Type B pancreatic cell (in vitro differentiated cells): ENCODE results near the gene CASR. TPM values are rescaled to one million over a fixed set of nuclear protein-coding genes. Genes with fewer than 3 reads are reported as not detected.
"Not testable (repeated sequence)": the region's sequence is repeated elsewhere in the genome, so short reads cannot be mapped to it uniquely, and the experiment has no call there.

ENCODE experiments used
- DNase-seq: peaks from one replicate; pipeline ENCODE4 v3.0.0; 2021; ENCODE audit warnings: mixed read lengths; ENCODE audit not compliant: unreplicated experiment; ENCODE audit errors: extremely low spot score
- H3K27ac Mint-ChIP-seq: 2 replicates; pipeline ENCODE4 v1.8.0; 2021; ENCODE audit warnings: mild to moderate bottlenecking, mixed read lengths
- H3K27me3 Mint-ChIP-seq: 2 replicates; pipeline ENCODE4 v1.8.0; 2021; ENCODE audit warnings: mixed read lengths
- H3K36me3 Mint-ChIP-seq: 2 replicates; pipeline ENCODE4 v1.8.0; 2021; ENCODE audit warnings: mixed read lengths
- H3K4me1 Mint-ChIP-seq: one replicate; pipeline ENCODE4 v1.8.0; 2021; ENCODE audit warnings: mixed read lengths; ENCODE audit not compliant: unreplicated experiment
- H3K4me3 Mint-ChIP-seq: 2 replicates; pipeline ENCODE4 v1.8.0; 2021; ENCODE audit warnings: mild to moderate bottlenecking, mixed read lengths
- H3K9me3 Mint-ChIP-seq: 2 replicates; pipeline ENCODE4 v1.8.0; 2021; ENCODE audit warnings: mixed read lengths
- CTCF ChIP-seq: fragments of 200-600 bp; sonication (generic); conservative IDR thresholded peaks from 2 replicates; pipeline ENCODE4 v1.5.0; 2021; ENCODE audit warnings: antibody characterized with exemption, mild to moderate bottlenecking
- total RNA-seq: library from RNA; stranded (reverse); gene quantifications from 2 replicates; pipeline ENCODE4 v1.2.1, GENCODE V29; 2021; ENCODE audit warnings: low replicate concordance

Gene CASR
- total RNA-seq, 1 donor from 2014 or later = 0.87 TPM

GRCh38 chr3:122168044-122168443 is 15.4 kb upstream of the CASR start:
- Mint-ChIP-seq H3K36me3 (no peaks in the 10 kb centered on the region), H3K4me1 (no peaks in the 10 kb centered on the region), H3K9me3 (no peaks in the 10 kb centered on the region), H3K27me3 (no peaks in the 10 kb centered on the region), H3K4me3 (no peak overlapping the region), H3K27ac (no peak overlapping the region)
- TF ChIP-seq CTCF = no peak
- DNase-seq = no peak

GRCh38 chr3:122169911-122170310 is 13.6 kb upstream of the CASR start:
- H3K27me3 Mint-ChIP-seq = no peaks in the 10 kb centered on the region

GRCh38 chr3:122171361-122171760 is 12.1 kb upstream of the CASR start:
- DNase-seq = not testable (repeated sequence)

More at GRCh38 chr3:122169911-122170310, 13.6 kb upstream of the CASR start:
- no peak overlapping the region for H3K4me3 Mint-ChIP-seq
- no peaks in the 10 kb centered on the region for H3K9me3 Mint-ChIP-seq
- H3K4me1 Mint-ChIP-seq = no peaks in the 10 kb centered on the region
- no peak overlapping the region for H3K27ac Mint-ChIP-seq
- DNase-seq = no peak
- no peak for TF ChIP-seq CTCF
- H3K36me3 Mint-ChIP-seq = no peaks in the 10 kb centered on the region

DNA sequence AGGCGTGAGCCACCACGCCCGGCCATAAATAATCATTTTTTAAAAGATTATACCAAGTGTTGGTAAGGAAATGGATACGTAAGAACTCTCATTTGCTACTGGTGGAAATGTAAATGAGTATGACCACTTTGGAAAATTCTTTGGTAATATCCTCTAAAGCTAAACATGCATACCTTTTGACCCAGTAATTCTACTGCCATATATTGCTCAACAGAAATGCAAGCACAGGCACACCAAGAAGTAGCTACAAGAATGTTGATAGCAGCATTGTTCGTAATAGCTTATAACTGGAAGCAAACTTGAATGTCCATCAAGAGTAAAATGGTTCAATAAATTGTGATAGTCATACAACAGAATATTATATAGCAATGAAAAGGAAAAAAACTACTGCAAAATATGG is 4.8 kb upstream of the CASR start:
- DNase-seq = no peak
- Mint-ChIP-seq H3K27me3 (peaks cover 47% of the 10 kb centered on the region), H3K9me3 (no peaks in the 10 kb centered on the region), H3K36me3 (no peaks in the 10 kb centered on the region), H3K4me1 (peaks cover 2% of the 10 kb centered on the region), H3K27ac (no peak overlapping the region), H3K4me3 (no peak overlapping the region)
- TF ChIP-seq CTCF = no peak

More at GRCh38 chr3:122171361-122171760, 12.1 kb upstream of the CASR start:
- H3K4me1 Mint-ChIP-seq, H3K27ac Mint-ChIP-seq, H3K27me3 Mint-ChIP-seq, H3K36me3 Mint-ChIP-seq, H3K4me3 Mint-ChIP-seq, H3K9me3 Mint-ChIP-seq: not testable (repeated sequence)

GRCh38 chr3:122183893-122184590 is 574 bp downstream of the CASR start:
- Mint-ChIP-seq H3K27me3 (peaks cover 88% of the 10 kb centered on the region), H3K36me3 (no peaks in the 10 kb centered on the region), H3K4me3 (peak overlapping the region; percentile 91), H3K4me1 (peaks cover 4% of the 10 kb centered on the region), H3K9me3 (no peaks in the 10 kb centered on the region), H3K27ac (no peak overlapping the region)
- no peak for TF ChIP-seq CTCF
- DNase-seq = no peak

GRCh38 chr3:122184591-122184929 is 1.1 kb downstream of the CASR start:
- Mint-ChIP-seq H3K4me1 (peaks cover 4% of the 10 kb centered on the region), H3K9me3 (no peaks in the 10 kb centered on the region), H3K4me3 (peak overlapping the region; percentile 74), H3K36me3 (no peaks in the 10 kb centered on the region), H3K27me3 (peaks cover 86% of the 10 kb centered on the region), H3K27ac (no peak overlapping the region)
- no peak for TF ChIP-seq CTCF
- no peak for DNase-seq
